GM18909 (cell line): ENCODE results near the gene CRACR2B.

Experiments used
- ATAC-seq: cut with Tn5 transposase; IDR thresholded peaks from one replicate; pipeline ENCODE4 v1.9.1; 2021; ENCODE audit warnings: mild to moderate bottlenecking; ENCODE audit not compliant: unreplicated experiment, poor library complexity

Gene CRACR2B

GRCh38 chr11:863910-864827 is 36.5 kb downstream of the CRACR2B start:
- ATAC-seq, result no peak

- ATAC-seq, result no peak
Observed at GRCh38 chr11:864898-865297, 37.2 kb downstream of the CRACR2B start.

- no peak for ATAC-seq
Observed at GRCh38 chr11:865462-866430, 38.0 kb downstream of the CRACR2B start.

GRCh38 chr11:866481-866880 is 38.8 kb downstream of the CRACR2B start:
- no peak for ATAC-seq

GRCh38 chr11:867856-868358 is 40.2 kb downstream of the CRACR2B start:
- ATAC-seq, result no peak

GRCh38 chr11:868394-868793 is 40.7 kb downstream of the CRACR2B start:
- ATAC-seq, result no peak

- no peak for ATAC-seq
Observed at GRCh38 chr11:868802-869201, 41.1 kb downstream of the CRACR2B start.

- ATAC-seq, result no peak
Observed at GRCh38 chr11:869399-870126, 41.8 kb downstream of the CRACR2B start.

GRCh38 chr11:870127-870413 is 42.4 kb downstream of the CRACR2B start:
- ATAC-seq, result no peak

- no peak for ATAC-seq
Observed at GRCh38 chr11:870418-870817, 42.7 kb downstream of the CRACR2B start.

- ATAC-seq, result no peak
Observed at GRCh38 chr11:871472-871871, 43.8 kb downstream of the CRACR2B start.

GRCh38 chr11:872799-873198 is 45.1 kb downstream of the CRACR2B start:
- no peak for ATAC-seq

- ATAC-seq, result no peak
Observed at GRCh38 chr11:873706-874105, 46.0 kb downstream of the CRACR2B start.

- ATAC-seq, result no peak
Observed at GRCh38 chr11:875203-875602, 47.5 kb downstream of the CRACR2B start.

- ATAC-seq, result no peak
Observed at GRCh38 chr11:875769-876301, 48.1 kb downstream of the CRACR2B start.

- ATAC-seq, result no peak
Observed at GRCh38 chr11:876545-876944, 48.8 kb downstream of the CRACR2B start.

- no peak for ATAC-seq
Observed at GRCh38 chr11:877565-877964, 49.8 kb downstream of the CRACR2B start.

- no peak for ATAC-seq
Observed at GRCh38 chr11:880447-880846, 52.7 kb downstream of the CRACR2B start.
